ENCODE results near the gene ARL4D.
A peak's percentile ranks its signal among the peaks of the same experiment; 100 is the strongest.
"Not testable (repeated sequence)": the region's sequence is repeated elsewhere in the genome, so short reads cannot be mapped to it uniquely, and the experiment has no call there.

ARL4D gene

DNA sequence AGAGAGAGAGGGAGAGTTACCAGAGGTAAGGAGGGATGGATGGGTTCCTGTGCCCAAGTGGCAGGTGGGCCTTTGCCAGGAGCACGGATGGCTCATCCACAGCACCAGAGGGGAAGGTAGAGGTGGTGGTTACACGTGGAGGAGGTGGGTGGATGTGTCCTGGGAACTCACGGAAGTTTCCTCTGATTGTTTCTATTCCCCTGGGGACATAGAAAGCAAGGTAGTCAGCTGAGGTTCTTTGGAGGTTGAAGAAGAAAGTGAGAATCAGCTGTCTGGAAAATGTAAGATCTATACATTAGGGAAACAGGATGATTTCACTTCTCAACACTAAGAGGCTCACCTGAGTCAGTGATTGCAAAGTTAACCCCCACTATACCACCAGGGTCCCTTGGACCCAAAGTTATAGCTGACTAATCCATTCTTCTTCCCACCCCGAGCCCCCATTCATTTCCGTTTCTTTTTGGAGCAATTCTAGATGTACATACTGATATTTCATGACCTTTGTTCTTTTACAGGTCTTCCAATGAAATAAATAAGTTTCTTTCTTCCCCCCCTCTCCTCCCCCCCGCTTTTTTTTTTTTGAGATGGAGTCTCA is 27.5 kb upstream of the ARL4D start:
- DNase-seq: no peak

DNA sequence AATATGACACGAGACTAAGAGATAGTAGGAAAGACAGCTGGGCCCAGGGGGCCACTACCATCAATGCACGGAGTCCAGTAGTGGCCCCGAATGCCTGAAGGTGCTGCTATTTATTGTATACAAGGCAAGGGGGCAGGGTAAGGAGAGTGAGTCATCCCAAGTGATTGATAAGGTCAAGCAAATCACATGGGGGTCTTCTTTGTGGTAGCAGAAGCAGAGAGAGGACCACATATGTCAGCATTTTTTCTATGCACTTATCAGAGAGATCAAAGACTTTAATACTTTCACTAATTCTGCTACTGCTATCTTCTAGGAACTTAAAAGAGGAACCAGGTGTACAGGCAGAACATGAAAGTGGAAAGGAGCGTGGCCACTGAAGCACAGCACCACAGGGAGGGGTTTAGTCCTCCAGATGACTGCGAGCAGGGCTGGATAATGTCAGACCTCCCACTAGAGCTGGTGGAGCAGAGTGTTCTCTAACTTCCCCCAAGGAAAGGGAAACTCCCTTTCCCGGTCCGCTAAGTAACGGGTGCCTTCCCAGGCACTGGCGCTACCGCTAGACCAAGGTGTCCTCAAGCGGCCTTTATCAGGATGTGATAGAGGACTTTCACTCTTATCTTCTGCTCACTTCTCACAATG is 26.4 kb upstream of the ARL4D start:
- no peak for DNase-seq

DNA sequence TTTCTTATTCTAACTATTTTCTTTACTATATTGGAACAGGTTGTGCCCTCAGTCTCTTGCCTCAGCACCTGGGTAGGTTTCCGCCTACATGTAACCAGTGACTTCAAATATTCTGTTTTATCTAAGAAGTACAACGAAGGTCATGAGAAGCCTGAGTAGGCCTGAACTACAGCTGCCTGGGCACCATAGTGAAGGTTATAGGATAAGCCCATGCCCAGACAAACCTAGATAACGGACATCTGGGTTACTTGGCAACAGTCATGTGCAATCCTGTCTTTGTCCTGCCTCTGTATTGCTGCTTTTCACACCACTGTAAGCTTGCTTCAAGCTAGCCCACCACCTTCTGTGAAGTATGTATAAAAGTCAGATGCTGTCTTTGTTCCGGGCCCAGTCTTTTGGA is 25.4 kb upstream of the ARL4D start:
- DNase-seq: no peak

DNA sequence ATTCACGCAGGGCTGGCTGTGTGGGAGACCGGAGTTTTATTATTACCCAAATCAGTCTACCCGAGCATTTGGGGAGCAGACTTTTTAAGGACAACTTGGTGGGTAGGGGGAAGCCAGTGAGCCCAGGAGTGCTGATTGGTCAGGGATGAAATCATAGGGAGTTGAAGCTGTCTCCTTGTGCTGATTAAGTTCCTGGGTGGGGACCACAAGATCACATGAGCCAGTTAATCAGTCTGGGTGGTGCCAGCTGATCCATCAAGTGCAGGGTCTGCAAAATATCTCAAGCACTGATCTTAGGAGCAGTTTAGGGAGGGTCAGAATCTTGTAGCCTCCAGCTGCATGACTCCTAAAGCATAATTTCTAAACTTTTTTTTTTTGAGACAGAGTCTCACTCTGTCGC is 22.9 kb upstream of the ARL4D start:
- DNase-seq: not testable (repeated sequence)

DNA sequence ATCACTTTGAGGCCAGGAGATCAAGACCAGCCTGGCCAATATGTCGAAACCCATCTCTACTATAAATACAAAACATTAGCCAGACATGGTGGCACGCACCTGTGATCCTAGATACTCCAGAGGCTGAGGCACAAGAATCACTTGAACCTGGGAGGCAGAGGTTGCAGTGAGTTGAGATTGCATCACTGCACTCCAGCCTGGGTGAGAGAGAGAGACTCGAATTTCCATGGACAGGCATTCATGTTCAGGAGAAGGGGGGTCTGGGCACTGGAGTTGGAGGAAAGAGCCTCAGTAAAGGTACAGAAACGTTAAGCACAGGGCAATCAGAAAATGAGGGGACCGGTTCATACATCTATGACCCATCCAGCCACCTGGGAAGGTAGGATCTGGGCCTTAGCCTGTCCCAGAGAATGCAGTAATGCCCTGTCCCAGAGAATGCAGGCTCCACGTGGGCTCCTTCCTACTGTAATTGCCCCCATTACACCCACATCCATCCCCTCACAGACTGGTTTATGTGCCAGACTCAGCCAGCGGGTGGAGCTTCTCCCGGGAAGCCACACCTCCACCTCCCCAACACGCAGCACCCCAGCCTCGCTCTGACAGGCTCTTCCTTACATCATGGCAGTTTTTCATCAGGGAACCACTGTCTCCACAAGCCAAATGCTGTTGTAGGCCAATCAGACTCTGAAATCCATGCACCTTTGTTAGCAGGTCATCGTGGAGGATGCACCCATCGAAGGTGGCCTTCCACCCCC is 21.6 kb upstream of the ARL4D start:
- no peak for DNase-seq

DNA sequence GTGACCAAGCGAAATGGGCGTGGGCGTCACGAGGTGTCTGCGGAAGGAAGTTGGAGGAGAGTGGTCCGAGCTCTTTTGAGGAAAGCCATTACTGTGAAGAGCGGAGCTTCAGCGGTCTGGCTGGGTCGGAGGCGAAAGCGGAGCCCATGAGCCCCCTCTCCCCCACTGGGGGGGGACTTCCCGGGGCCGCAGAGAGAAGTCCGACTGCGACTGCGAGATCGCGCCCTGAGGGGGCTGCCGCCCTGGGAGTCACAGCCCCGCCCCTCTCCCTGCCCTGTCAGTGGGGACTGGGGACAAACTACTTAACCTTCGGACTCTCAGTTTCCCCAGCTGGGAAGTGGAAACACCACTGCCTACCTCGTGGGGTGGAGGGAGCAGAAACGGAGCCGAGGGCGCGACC is 20.0 kb upstream of the ARL4D start:
- DNase-seq: no peak

DNA sequence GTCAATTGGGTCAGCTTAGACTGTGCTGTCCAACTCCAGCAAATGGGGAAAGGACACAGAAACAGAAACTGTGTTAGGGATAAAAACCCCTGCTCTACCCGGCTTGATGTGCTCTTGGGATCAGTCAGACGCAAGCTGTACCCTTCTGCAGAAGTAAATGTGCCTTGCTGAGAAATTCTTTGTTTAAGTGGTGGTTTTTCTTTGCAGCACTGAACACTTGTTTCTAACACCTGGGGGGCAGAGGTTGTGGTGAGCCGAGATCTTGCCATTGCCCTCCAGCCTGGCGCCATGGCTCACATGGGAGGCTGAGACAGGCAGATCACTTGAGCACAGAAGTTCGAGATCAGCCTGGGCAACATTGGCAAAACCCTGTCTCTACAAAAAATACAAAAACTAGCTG is 18.5 kb upstream of the ARL4D start:
- no peak for DNase-seq

DNA sequence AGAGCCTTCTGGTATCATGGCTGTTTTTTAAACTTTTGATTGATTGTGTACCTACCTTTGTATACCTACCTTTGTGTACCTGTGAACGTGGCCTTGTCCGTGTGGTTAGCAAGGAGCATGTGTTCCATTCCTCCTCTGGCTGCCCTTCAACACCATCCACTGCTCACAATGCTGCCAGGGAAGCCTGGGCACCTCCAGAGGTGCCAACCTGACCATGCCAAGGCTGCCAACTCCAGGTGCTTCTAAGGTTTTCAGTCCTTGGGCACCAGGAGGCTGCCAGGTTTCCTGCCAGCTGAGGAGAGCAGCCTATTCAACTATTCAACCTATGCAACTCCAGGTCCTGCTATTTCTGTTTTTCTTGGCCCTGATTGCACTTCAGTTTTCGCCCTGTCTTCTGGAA is 17.6 kb upstream of the ARL4D start:
- no peak for DNase-seq

DNA sequence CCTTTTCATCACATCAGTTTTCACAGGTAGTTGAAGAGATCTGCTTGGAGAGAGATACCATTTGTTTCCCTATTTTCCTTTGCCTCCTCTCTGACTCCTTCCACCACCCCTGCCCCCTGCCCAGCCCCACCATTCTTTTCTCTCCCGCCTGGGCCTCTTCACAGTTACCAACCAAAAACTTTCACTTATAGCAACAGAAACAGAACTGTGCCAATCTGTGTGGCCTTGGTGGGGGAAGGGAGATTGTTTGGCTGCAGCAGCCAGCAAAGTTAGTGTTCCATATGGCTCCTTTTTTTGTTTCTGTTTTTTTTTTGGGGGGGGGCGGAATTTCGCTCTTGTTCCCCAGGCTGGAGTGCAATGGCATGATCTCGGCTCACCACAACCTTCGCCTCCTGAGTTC is 17.2 kb upstream of the ARL4D start:
- no peak for DNase-seq

DNA sequence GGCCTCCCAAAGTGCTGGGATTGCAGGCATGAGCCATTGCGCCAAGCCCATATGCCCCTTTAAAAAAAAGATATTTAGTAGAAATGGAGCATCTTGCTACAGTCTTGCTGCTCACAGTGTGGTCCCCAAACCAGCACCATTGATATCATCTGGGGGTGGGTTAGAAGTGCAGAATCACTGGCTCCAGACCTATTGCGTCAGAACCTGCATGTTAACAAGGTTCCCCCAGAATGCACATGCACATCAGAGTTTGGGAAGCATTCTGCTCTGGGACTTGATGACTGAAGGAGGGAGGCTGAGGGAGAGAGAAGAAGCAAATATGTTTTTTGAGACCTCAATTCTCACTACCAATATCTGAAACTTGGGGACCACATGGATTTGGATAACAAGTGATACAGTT is 16.0 kb upstream of the ARL4D start:
- DNase-seq: no peak

DNA sequence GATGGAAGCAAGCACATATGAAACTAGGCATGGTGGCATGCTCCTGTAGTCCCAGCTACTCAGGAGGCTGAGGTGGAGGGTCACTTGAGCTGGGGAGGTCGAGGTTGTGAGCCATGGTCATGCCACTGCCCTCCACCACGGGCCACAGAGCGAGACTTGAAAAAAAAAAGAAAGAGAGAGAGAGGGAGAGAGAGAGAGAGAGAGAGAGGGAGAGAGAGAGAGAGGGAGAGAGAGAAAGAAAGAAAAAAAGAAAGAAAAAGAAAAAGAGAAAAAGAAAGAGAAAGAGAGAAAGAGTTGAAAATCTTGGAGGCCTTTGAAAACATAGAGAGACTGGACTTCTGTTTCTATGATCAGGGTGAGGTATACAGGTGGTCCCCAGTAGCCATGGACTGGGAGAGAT is 15.4 kb upstream of the ARL4D start:
- DNase-seq: no peak

DNA sequence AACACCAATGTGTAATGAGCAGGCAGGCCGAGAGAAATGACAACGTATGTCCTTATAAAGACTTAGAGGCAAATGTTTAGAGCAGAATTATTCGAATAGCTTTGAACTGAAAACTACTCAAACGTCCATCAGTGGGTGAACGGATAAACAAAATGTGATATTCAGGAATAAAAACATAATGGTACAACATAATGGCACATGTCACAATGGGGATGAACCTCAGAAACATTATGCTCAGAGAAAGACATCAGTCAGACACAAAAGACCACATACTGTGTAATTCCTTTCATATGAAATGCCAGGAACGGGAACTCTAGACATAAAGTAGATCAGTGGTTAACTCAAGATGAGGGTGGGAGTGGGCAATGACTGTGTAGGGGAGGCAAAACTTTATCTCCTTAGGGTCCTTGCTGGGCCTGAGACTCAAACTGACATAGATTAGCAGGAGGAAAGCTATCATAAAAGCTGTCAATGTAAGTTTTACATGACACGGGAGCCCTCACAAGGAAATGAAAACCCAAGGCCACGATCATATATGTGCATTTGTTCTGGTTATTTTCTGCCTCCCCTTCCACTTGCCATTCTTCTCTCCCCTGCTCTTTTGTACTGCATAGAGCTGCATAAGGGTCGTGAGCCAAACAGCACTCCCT is 14.8 kb upstream of the ARL4D start:
- DNase-seq: no peak

DNA sequence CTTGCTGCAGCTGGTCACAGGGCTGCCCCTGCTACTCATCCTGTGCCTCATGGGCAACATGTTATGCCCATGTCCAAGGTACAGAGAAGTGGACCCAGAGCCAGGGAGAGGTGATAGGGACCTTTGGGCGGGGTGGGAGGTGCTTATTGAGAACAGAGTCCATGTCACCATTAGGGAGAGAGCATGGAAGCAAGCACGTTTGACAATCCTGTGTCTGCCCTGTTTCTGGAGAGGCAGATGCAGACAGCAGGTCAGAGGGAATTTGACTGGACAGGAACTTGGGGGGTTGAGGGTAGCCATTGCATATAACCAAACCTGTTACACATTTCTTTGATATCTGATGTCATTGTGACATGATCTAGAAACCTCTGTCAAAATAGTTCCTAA is 14.3 kb upstream of the ARL4D start:
- no peak for DNase-seq

DNA sequence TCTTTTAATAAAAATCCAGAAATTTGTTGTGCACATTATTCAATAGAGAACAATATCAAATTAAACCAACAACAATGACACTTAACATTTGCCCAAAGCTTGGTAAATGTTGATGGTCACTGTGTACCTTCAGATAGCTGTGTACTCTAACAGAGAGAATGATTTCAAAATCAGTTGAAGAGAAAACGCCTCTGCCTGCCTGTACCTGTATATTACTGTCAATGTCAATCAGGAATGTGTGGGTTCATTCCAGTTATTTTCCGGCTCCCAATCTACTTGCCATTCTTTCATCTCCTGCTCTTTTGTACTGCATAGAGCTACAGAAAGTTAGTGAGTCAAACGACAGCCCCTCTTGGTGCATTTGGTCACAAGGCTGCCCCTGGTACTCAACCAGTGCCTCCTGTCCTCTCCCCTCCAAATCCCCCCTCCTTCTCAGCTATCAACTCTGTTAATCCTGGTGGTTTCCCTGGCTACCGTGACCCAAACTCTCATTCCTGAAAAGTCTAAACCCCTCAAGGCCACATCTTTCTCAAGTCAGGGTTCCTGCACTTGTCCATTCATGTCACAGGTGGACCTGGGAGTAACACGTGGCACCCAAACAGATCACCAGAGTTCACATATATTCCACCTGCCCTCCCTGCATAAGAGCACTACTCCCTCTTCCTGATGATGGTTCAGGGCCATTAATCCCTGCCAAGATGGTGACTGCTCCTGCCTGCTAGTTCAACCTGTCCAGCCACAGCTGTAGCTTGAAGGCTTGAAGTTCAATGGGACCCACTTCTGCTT is 13.6 kb upstream of the ARL4D start:
- DNase-seq: no peak

DNA sequence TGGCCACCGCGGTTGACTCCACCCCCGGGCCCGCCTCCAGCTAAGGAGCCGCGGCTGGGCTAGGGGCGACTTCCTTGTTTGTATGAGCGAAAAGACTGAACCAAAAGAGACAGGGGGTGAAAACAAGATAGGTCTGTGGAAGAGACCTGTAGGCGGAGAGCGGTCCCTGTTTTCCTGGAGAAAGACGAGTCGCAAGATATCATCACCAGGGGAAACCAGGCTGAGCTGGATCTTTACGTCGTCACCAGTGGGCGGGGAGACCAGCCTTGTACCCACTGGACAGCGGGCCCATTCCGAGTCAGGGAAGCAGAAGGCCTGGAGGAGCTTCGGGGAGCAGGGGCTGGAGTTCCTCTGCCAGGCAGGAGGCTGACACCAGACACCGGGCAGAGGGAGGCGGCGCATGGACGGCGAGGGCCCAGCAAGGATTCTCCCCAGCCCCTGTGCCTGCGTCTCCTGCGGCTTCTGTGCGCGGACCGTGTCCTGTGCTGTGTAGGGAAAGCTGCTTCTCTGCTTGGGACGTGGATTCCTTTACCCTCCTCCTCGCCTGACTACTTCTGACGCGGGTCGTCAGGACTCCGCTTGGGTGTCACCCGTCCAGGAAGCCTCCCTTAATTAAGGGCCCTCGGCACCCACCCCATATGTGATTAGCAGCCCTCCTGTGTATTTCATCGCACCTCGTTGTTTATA is 10.3 kb upstream of the ARL4D start:
- DNase-seq: peak; percentile 90

DNA sequence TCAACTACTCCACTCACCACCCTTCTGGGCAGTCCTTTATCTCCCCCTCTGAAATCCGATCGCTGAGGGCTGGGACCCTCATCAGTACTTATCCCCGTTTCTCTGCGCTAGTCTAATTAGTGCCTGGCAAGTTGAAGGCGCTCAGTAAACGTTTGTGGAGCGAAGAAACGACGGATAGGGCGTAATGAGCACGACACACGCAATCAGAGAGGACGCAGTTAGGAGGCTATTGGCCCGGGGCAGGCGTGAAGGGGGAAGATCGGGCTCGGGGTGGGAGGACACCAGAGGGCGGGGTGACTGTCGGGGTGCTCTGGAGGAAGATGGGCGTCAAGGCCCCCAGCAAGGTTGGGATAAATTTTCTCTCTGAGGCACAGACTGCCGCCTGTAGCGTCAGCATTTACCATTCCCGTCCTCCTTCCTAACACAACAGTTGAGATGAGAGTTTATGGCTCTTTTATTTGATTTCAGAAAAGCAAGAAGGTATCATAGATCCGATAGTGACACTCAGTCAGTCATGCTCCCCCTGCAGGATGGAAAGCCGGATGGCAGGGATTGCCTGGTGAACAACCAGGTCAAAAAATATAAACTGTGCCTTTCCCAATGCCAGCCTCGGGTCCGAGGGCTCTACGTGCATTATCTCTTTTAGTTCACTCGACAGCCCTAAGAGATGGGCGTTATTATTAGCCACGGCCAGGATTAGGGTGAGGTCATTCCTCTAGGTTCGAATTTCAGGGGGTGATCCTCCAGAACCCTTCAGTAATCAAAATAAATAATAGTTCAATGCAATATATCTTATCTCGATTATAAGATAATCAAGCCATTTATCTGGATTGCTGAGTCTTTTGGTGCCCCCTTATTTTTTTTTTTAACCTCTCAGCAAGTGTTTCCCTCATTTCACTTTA is 9.5 kb upstream of the ARL4D start:
- peak; percentile 83 for DNase-seq

DNA sequence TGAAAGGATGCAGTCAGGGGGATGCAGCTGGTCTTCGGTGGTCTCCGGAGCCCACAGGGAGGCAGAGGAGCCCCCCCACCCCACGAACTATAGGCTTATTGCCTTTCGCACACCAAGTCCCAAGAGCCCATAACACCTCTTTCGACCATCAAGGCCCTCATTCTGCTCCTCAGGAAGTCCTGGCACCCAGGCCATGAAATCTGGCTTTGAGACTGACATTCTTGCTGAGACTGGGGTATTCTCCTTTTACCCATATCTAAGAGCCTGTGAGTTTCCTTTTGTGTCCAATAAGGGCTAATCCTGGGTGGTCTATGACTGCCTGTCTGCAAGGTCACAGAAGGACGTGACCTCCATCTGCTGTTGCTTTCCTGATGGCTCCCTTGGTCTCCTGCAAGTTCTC is 6.4 kb upstream of the ARL4D start:
- DNase-seq: no peak

DNA sequence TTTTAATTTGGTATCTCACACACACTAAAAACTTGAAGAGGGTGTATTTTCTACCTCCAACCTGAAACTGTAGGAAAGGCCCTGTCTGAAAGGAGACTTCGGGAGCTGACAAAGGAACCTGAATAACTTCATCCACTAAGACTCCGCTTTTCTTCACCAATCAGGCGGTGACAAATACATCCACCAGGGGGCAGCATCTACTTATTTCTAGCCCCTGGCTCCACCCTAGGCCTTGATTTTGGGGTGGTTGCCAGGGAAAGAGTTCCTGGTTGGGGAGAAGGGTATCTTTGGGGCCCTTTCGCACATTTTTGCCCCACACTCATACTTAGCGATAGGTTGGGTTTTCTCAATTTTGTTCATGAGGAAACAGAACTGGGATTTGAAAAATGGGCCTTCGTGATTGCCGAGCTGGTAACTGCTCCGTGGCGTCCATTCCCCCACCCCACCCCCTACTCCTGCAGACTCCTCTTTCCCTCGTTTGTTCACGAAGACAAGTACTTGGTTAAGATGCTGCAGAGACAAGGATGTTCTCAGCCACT is 4.8 kb upstream of the ARL4D start:
- DNase-seq: peak; percentile 89

DNA sequence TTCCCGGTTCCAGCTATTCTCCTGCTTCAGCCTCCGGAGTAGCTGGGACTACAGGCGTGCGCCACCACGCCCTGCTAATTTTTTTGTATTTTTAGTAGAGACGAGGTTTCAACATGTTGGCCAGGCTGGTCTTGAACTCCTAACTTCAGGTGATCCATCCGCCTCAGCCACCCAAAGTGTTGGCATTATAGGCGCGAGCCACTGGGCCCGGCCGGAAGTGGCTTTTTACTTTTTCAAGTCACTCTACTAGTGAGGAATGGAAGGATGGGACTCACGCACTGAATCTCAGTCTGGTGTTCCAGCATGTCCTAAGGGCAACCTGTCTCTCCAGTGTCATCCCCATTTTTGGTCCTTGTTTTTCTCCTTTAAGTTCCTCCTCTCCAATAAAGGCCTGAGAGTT is 4.1 kb upstream of the ARL4D start:
- DNase-seq: not testable (repeated sequence)

DNA sequence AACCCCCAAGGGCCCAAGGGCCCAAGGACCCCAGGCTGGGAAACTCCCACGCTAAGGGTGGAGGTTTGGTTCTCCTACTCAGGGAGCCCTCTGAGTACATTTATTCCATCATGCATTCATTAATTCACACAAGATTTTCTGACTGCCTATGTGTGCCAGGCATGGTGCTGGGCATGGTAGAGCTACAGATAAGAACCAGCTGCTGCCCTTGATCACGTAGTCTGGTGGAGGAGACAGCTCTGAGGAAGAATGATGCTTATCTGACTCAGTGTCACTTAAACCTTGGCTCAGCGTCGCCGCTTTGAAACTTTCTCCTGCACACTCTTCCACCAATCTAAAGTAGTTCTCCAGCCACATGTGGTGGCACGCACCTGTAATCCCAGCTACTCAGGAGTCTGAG is 3.6 kb upstream of the ARL4D start:
- no peak for DNase-seq

DNA sequence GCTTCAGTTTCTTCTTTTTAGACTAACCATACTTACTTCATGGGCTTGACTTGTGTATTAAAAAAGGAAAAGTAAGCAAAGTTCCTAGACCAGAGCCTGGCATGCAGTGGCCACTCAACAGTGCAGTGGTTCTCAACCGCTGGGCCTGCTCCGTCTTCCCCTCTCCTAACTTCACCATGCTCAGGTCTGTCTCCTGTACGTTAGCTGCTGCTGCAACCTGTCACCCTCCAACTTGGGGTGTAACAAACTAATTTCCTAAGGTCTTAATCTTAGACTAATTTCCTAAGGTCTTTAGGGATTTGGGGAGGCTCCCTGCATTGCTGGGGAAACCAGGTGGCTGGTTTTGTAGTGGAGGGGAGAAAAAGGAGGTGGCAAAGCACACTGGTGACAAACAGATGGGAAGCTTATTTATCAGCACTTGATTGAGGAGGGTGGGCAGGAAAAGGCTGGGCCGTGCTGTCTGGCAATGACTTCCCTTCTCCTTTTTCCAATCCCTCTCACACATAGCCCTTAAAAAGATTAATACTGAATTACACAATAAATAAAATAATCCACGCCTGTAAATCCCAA is 2.2 kb upstream of the ARL4D start:
- no peak for DNase-seq

Data from activated naive CD4-positive, alpha-beta T cell treated with Interleukin-2 at 50 U/mL for 16 hours (primary cell).